PC-9 (cell line): Measurements from ENCODE around the gene KCNH2.

Source experiments
- EZH2 ChIP-seq: fragments of 200-600 bp; sonication (generic); IDR thresholded peaks from 2 replicates; pipeline ENCODE4 v1.8.0; 2017; ENCODE audit warnings: antibody characterized with exemption, low read depth
- TF ChIP-seq, protein P1 (sequence below): fragments of 200-600 bp; sonication (generic); conservative IDR thresholded peaks from 2 replicates; pipeline ENCODE4 v1.6.1; 2017; ENCODE audit warnings: mixed run types, antibody characterized with exemption, mild to moderate bottlenecking, moderate library complexity

DNA sequence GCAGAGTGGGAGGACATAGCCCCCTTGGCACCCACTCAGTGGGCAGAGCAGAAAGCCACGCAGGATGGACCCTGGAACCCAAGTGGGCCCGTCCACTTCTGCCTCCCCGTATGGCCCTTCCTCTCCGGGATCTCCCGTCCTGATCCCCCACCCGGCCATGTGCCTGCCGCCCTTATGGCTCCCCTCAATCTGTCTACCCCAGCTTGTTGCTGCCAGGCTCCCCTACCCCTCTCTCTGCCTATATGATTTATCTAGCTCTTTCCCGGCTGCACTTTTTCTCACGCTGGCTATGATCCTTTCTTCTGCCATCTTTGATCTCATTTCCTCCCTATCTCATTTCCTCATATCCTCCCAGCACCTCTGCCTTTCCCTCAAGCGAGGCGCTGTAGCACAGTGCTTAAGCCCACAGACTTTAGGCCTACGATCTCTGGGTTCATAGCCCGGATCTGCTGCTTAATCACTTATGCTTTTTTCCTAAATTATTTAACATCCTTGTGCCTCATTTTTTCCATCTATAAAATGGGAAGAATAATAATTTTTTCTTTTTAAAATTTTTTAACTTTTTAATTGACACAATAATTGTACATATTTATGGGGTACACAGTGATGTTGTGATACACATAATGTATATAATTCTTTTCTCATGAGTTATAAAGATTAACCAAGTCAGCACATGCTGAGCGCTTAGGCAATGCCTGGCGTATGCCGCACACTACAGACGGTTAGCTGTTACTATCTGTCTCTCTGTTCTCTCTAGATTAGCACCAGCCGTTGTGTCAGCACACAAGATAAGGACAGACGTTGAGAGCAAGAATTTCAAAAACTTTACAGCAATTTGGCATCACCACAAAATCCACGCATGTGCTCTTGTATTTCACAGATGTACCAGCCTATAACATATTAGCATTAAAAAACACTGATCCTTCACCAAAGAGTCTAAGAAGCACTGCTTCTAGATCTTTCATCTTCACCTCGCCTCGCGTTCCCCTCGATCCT, 18.1 kb downstream of the KCNH2 start:
- TF ChIP-seq, protein P1, sequence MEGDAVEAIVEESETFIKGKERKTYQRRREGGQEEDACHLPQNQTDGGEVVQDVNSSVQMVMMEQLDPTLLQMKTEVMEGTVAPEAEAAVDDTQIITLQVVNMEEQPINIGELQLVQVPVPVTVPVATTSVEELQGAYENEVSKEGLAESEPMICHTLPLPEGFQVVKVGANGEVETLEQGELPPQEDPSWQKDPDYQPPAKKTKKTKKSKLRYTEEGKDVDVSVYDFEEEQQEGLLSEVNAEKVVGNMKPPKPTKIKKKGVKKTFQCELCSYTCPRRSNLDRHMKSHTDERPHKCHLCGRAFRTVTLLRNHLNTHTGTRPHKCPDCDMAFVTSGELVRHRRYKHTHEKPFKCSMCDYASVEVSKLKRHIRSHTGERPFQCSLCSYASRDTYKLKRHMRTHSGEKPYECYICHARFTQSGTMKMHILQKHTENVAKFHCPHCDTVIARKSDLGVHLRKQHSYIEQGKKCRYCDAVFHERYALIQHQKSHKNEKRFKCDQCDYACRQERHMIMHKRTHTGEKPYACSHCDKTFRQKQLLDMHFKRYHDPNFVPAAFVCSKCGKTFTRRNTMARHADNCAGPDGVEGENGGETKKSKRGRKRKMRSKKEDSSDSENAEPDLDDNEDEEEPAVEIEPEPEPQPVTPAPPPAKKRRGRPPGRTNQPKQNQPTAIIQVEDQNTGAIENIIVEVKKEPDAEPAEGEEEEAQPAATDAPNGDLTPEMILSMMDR = no peak
- no peak for TF ChIP-seq EZH2
